ENCODE data around the gene CYP1A2. TPM values are rescaled to one million over a fixed set of nuclear protein-coding genes. Genes with fewer than 3 reads are reported as not detected.
"Not testable (repeated sequence)": the region's sequence is repeated elsewhere in the genome, so short reads cannot be mapped to it uniquely, and the experiment has no call there.

CYP1A2 gene
- total RNA-seq, 1 experiment from 2014 or later, result not detected

- DNase-seq (ENCODE audit: low read depth), result no peak
These were observed 28.4 kb downstream of the CYP1A2 start for GRCh38 chr15:74776821-74777768.

DNA sequence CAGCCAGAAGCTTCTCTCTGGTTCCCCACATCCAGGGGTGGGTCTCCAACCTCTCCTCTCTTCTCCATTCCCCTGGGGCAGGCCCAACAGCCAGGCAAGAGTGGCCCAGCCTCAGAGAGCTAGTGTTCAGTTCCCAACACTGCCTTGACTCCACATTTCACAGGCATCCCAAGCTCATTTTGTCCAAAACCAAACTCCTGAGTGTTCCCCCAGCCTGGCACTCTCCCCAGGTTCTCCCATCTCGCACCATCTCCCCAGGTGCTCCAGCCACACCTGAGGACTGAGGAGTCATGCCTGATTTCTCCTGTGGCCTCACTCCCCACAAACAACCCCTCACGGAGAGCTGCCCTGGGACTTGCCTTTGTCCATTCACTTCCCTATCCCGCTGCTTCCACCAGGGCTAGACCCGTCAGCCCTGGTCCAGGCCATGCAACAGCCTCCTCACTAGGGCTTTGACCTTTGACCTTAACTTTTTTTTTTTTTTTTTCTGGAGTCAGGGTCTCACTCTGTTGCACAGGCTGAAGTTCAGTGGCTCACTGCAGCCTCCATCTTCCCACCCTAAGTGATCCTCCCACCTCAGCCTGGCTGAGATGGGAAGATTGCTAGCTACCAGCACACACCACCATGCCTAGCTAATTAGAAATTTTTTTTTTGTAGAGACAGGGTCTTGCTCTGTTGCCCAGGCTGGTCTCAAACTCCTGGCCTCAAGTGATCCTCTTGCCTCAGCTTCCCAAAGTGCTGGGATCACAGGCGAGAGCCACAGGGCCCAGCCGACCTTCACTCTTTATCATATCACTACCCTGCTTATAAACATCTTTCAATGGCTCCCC, 29.3 kb downstream of the CYP1A2 start:
- no peak for DNase-seq (ENCODE audit: low read depth)

DNA sequence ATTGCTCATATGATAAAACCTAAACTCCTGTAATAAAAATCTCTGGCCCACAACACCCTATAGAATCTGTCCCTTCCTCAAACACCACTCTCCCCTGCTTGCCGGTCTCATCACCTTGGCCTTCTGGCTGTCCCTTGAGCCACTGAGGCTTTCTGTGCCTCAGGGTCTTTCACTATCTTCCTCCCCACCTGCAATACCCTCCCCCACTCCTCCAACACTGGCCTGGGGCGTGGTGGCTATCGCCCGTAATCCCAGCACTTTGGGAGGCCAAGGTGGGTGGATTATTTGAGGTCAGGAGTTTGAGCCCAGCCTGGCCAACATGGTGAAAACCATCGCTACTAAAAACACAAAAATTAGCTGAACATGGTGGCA, 29.9 kb downstream of the CYP1A2 start:
- no peak for DNase-seq (ENCODE audit: low read depth)

DNA sequence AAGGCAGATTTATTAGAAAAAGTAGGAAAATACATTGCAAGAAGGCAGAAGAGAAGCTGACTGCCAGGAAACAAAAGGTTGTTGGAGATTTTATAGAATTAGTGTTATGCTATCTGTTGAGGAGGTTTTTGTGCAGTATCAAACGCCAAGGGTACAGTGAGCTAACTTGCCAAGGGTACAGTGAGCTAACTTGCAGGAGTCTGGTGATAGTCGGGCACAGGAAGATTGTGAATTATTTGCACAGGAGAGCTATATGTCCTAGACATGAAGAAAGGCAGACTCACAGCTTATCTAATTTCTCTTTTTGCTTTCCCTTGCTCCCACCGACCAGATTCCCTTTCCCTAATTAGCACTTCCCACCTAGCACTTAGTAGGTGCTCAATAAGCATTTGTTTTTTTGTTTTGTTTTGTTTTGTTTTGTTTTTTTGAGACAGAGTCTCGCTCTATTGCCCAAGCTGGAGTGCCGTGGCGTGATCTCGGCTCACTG, 30.6 kb downstream of the CYP1A2 start:
- no peak for DNase-seq (ENCODE audit: low read depth)

DNA sequence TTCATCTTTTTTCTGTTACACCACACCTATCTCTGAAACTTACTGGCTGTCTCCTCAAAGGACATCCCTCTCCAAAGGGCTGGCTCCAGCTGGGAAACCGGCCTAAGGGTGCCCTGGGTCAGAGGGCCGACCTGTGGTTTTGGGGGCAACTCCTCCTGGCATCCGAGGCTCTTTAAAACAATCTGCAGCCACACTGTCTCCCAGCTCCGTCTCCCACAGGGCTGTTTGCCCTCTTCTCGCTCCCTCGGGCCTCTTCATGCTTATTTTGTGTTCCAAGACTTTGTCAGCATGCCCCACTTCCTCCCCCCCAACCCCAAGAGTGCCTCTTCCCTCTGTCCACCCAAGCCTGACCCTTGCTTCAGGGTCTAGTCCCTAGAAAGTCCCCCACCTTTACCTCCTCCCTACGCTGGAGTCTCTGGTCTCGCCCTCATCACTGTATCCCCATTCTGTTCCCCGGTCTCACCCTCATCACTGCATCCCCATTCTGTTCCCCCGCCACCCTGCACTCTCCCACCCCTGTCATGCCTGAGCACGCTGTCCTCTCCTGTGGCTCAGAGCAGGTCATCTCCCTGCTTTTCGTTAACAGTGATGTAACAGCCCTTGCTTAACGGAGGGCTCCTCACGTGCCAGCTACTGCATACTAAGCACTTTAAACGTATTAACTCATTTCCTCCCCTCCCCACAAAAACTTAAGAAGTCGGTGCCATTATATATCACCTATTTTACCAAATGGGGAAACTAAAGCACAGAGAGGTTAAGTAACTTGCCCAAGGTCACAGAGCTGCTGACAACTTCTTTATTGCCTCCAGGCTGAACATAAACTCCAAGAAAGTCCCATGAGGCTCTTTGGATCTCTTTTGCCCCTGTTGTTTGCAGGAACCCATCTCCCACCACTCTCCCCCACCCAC, 32.1 kb downstream of the CYP1A2 start:
- DNase-seq (ENCODE audit: low read depth), result no peak

DNA sequence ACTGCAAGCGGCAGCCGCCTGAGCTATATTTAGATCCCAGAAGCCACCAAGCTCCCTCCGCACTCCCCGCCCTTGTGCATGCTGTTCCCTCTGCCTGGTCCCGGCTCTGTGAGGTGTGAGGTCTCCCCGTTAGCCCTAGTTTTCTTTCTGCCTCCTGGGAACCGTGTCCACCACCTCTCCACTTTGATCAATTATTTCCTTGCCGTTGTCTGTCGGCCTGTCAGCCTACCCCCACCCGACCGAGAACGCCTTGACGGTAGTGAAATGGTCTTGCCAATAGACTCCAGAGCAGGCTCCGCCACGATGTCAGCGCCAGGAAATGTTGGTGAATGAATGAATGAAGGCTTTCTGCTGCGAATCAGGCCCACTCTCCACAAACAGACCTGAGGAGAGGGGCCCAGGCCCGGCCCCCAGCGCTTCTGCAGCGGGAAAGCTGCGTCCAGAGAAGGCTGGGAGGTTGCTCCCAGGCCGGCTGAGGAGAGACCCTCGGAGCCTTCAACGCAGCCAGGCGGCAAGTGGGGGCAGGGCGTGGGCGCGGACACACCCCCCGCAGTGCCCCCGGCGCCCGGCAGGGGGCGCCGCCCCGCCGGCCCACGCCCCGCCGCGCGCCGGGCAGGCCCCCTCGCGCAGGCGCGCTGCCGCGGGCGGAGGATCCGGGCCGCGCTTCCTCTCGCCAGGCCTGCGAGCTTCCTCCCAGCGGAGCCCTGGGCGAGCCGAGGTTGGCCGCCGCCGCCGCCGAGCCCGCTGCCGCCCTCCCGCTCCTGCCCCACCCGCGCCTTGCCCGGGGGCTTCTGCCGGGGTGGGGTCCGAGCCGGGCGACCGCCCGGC, 33.0 kb downstream of the CYP1A2 start, which contains the start of gene CSK:
TSS of gene CSK (plus strand) at position 650 of the 828 bp plus-strand sequence. CDS start 16,218 bp downstream, outside the sequence.
- DNase-seq (ENCODE audit: low read depth), result peak; percentile 59

GRCh38 chr15:74782259-74783071, 33.8 kb downstream of the CYP1A2 start:
- no peak for DNase-seq (ENCODE audit: low read depth)

DNA sequence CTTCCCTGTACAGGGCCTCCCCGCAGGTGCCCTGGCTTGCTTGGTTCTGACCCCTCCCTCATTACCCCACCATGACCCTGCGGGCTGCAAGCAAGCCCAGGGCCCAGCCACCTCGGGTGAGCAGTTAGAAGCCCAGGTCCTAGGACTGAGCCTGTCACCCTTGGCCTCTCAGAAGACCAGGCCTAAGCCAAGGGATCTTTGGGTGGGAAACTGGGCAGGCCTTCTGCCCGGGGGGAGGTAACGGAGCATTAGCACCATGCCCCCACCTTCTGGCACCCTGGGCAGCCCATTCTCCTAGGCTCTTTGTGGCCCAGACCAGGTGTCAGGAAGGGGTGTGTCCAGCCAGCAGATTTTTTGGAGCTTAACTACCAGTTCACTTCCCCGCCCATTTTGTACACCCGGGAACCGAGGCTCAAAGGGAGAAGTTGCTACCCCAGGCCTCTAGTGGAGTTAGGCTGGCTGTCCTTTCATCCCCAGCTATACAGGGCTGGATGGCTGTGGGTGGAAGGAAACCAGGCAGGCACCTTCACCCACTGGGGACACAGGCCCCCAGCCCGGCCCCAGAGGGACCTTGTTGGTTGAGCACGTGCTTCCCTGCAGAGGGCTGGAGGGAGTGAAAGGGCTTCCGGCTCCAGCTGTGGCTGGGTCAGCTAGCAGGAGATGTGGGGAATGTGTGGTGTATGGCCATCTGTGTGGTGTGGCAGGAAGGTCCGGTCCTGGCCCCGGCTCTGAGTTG, 34.6 kb downstream of the CYP1A2 start:
- peak; percentile 31 for DNase-seq (ENCODE audit: low read depth)

- no peak for DNase-seq (ENCODE audit: low read depth)
These were observed 35.1 kb downstream of the CYP1A2 start for GRCh38 chr15:74783808-74784175.

DNA sequence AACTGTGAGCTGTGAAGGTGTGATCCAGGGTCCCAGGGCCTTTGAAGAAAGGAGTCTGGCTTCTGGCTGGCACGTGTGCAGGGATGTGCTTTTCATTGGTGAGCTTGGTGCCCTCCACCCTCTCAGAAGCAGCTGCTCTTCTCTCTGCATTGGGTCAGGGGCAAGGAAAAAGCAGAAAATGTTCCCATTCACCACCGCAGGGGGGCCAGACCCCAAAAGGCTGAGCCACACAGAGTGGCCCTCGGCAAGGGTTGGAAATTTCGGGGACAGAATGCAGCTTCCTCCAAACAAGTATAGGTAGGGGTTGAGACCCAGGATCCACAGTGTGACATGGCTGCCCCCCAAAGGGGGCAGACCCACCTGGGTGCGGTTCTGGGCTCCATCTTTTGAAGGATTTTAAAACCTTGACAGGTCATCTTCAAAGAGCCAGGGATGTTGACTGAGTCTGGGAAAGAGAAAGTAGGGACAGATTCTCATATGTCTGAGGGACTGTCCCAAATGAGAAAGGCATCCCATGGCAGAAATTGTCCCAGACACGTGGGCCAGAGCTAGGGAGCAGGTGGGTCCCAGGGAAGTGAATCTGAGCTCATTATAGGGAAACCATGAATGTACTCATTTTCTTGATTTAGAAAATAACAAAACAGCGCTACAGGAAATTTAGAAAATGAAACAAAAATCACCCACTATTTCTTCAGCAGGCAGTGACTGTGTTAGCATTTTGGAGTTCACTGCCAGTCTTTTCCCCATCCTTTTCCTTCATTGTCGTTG, 36.0 kb downstream of the CYP1A2 start:
- DNase-seq (ENCODE audit: low read depth), result no peak

DNA sequence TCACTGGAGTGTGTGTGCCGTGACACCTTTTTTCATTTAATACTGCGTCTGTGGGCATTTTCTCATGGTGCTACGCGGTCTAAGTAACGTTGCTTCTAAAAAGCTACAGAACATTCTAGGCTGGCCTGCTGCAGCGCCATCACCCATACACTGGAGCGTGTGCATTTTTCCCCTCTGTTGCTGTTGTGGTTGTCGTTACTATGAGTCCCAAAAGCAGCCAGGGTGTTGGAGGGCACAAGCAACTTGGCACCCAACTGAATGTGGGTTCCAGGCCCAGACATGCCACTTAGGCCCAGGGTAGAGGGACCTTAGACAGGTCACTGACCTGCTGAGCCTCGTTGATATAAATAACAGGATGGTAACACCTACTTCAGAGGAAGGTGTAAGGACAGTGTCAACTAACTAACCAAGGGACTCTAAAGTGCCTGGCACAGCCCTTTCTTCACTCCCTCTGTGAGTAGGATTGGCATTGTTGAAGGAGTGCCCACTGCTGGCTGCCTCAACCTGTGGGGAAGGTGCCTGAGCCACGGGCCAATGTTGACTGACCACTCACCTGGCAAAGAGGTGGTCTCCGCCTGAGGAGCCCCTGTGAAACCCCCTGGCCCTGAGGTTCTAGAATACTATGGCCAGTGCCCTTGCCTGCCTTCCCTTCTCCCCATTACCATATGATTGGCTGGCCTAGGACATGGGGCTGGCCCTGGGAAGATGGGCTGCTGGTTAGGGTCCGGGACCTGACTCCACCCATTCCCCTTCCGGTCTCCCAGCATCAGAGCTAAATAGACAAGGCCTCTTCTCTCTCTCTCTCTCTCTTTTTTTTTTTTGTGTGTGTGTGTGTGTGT, 36.8 kb downstream of the CYP1A2 start:
- no peak for DNase-seq (ENCODE audit: low read depth)

DNA sequence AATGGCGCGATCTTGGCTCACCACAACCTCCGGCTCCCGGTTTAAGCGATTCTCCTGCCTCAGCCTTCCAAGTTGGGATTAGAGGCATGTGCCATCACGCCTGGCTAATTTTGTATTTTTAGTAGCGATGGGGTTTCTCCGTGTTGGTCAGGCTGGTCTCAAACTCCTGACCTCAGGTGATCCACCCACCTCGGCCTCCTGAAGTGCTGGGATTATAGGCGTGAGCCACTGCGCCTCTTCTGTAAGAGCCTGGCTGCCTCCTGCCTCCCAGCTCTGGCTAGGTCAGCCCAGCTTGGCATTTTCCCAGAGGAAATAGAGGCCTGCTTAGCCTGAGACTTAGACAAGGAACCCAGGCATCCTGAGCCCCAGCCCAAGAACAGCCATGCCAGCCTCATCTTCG, 37.4 kb downstream of the CYP1A2 start:
- DNase-seq (ENCODE audit: low read depth), result not testable (repeated sequence)

DNA sequence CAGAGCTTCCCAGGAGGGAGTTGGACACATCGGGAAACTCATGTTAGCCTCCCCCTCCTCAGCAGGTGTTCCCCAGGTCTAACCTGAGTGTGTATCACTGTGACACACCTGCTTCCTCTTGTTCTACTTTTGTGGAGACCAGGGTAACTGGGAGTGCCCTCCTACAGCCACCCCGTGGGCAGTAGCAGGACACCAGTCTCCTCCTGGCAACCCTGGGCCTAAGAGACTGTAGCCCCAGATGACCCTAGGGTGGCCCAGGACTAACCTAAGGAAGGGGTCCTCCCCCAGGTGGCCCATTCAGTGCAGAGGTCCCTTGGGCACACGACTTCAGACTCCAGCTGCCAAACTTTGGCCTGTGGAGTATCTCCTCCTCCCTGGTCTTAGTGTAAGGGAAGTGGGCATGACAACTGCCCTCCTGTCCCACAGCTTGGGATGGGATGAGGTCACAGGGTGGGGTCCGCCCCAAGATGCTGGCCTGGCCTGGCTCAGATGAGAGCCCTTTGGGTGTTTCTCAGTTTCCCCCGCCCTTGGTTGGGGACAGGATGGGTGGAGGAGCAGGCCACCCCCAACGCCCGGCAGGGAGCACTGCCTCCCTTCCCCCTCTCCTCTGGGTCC, 38.0 kb downstream of the CYP1A2 start:
- DNase-seq (ENCODE audit: low read depth), result no peak

DNA sequence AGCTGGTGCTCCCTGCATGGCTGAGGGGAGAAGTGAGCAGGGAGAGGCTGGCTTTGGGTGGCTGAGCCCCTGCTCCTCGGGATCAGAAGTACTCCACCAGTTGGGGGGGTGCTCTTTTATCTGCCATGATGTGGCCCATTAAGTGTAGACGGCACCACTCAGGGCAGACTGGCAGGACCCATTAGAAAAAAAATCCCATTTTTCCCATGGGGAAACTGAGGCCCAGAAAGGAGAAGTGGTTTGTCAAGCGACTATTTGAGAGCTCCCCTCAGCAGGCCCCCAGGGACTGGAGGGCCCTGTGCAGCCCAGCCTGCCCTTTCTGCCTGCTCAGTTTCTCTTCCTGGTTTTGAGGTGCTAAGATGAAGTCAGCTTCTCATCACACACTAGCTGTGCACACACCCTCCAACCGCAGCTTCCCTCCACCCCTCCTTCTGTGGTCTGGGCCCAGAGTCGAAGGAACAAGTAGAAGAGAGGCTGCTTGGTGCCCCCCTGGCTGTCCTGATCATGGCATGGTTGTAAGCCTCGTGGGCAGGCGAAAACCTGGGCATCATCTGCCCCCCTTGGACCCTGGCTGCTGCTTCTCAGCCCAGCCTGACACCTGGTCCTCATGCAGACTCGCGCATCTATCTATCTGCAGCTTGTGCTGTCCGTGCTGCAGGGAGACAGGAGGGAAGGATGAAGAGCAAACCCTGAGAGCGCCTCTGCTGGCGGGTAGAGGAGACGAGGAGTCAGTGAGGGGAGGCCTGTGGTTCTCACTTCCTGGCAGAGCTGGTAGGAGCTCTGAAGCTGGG, 38.8 kb downstream of the CYP1A2 start:
- DNase-seq (ENCODE audit: low read depth), result peak; percentile 65

DNA sequence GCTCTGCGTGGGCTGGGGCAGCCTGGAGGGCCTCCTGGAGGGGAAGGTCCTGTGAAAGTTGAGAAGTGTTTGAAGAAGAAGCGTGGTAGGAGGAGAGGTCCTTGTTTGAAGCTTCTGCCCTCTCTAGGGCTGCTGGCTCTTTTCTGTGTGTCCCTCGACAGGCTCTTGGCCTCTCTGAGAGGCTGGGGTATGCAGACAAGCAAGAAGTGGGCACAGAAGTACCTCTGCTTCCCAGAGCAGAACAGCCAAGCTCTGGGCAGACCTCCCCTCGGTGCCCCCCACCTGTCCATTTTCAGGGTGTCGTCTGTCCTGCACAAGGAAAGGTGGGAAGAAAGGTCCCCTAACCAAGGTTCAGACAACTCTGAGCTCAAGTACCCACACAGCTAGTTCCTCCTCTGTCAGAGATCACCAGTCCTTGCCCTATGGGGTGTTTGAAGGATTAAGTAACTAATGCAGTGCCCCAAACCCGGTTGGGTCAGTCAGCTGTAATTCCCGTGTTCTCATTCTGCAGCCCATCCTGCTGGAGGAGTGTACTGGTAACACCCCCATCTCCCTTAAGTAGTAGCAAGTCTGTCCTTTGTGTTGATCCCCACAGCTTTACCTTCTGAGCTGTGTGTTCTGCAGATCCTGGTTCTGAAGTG, 39.5 kb downstream of the CYP1A2 start:
- DNase-seq (ENCODE audit: low read depth), result no peak

Data from LHCN-M2 (cell line).